IPS-18a (cell line): ENCODE results near the gene RRP12.

ENCODE experiments used
- H3K27ac ChIP-seq: one replicate; pipeline ENCODE4 v1.5.1; 2013; ENCODE audit warnings: low read length
- H3K27me3 ChIP-seq: one replicate; pipeline ENCODE4 v1.6.1; 2013; ENCODE audit warnings: mild to moderate bottlenecking, low read length; ENCODE audit not compliant: control insufficient read depth, insufficient read depth
- H3K36me3 ChIP-seq: one replicate; pipeline ENCODE4 v1.6.1; 2013; ENCODE audit warnings: low read depth, low read length; ENCODE audit not compliant: control insufficient read depth
- H3K4me1 ChIP-seq: one replicate; pipeline ENCODE4 v1.6.1; 2013; ENCODE audit warnings: low read depth, low read length; ENCODE audit not compliant: control insufficient read depth
- H3K4me3 ChIP-seq: one replicate; pipeline ENCODE4 v1.5.1; 2013; ENCODE audit warnings: low read length
- H3K9ac ChIP-seq: one replicate; pipeline ENCODE4 v1.6.1; 2013; ENCODE audit warnings: mild to moderate bottlenecking, low read length, moderate library complexity
- H3K9me3 ChIP-seq: one replicate; pipeline ENCODE4 v1.6.1; 2013; ENCODE audit warnings: low read depth, low read length; ENCODE audit not compliant: control insufficient read depth

RRP12 gene

GRCh38 chr10:97404044-97404443 is 2.9 kb upstream of the RRP12 start:
- Histone ChIP-seq H3K27me3 (no peaks in the 10 kb centered on the region), H3K27ac (no peak overlapping the region), H3K9ac (no peak overlapping the region), H3K4me1 (peaks cover 5% of the 10 kb centered on the region), H3K36me3 (no peaks in the 10 kb centered on the region), H3K9me3 (no peaks in the 10 kb centered on the region), H3K4me3 (no peak overlapping the region)

DNA sequence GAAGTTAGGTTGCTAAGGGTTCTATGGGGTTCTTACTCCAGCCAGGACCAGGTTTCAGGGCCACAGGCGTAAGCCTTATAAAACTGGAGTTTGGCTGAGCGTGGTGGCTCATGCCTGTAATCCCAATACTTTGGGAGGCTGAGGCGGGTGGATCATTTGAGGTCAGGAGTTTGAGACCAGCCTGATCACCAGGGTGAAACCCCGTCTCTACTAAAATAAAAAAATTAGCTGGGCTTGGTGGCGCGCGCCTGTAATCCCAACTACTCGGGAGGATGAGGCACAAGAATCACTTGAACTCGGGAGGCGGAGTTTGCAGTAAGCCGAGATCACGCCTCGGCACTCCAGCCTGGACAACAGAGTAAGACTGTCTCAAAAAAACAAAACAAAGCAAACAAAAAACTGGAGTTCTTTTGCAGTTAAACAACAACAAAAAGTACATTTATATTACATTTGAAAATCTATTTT is 347 bp upstream of the RRP12 start:
- Histone ChIP-seq H3K4me3 (peak overlapping the region; percentile 94), H3K36me3 (peaks cover 6% of the 10 kb centered on the region), H3K27ac (peak overlapping the region; percentile 88), H3K4me1 (peaks cover 5% of the 10 kb centered on the region), H3K9me3 (no peaks in the 10 kb centered on the region), H3K9ac (peak overlapping the region; percentile 81), H3K27me3 (no peaks in the 10 kb centered on the region)

DNA sequence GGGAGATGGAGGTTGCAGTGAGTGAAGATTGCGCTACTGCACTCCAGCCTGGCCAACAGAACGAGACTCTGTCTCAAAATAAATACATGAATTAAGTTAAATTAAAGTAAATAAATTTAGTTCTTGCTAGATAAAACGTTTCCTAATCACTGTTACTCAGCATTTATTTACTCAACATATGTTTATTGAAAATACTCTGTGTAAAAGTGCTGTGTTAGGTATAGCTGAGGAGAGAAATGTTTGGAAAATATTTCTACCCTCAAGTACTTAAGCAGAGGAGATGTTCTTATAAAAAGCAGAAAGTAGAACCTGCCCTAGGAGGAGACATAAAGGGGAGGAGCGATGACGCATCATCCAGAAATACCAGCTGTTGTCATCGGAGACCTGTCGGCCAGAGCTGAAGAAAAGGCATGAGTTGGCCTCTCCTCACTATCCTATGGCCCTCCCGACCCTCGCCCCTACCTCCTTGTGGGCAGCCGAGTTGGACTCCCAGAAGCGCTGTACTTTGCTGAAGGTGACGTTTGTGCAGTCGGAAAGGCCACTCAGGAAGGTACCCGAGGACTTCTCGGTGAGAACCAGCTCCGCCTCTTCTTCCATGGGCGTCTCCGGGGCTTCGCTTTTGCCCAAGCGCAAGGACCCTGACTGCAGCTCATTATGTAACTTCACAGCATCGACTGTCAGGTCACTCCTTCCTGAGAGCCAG is 1.1 kb downstream of the RRP12 start:
- no peak overlapping the region for H3K27ac ChIP-seq
- H3K9ac ChIP-seq, result peak overlapping the region; percentile 81
- H3K36me3 ChIP-seq, result peaks cover 15% of the 10 kb centered on the region
- H3K4me1 ChIP-seq, result peaks cover 5% of the 10 kb centered on the region
- peak overlapping the region; percentile 94 for H3K4me3 ChIP-seq
- H3K27me3 ChIP-seq, result no peaks in the 10 kb centered on the region
- H3K9me3 ChIP-seq, result no peaks in the 10 kb centered on the region

GRCh38 chr10:97396056-97396455 is 5.1 kb downstream of the RRP12 start:
- H3K27me3 ChIP-seq, result no peaks in the 10 kb centered on the region
- no peak overlapping the region for H3K27ac ChIP-seq
- H3K4me3 ChIP-seq, result no peak overlapping the region
- peaks cover 33% of the 10 kb centered on the region for H3K36me3 ChIP-seq
- peaks cover 5% of the 10 kb centered on the region for H3K4me1 ChIP-seq
- no peak overlapping the region for H3K9ac ChIP-seq
- H3K9me3 ChIP-seq, result no peaks in the 10 kb centered on the region

DNA sequence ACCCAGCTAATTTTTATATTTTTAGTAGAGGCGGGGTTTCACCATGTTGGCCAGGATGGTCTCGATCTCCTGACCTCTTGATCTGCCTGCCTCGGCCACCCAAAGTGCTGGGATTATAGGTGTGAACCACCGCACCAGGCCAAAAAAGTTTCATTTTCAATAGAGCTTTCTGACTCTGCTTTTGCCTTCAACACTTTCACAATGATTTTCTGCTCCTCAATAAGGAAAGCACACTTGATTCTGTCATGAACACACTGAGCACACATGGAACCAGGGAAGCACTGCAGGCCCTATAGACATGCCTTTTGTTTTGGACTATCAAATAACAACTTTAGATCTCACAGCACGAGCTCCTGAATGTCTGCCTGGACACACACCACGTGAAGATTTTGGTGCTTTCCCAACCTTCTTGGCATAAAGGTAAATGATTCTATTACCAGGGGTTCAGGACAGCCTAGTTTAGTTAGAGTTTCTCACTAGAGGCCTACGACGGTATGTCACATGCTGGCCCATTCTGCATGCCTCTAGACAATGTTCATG is 8.0 kb downstream of the RRP12 start:
- Histone ChIP-seq H3K27ac (no peak overlapping the region), H3K4me3 (no peak overlapping the region), H3K9me3 (no peaks in the 10 kb centered on the region), H3K9ac (no peak overlapping the region), H3K4me1 (no peaks in the 10 kb centered on the region), H3K27me3 (no peaks in the 10 kb centered on the region), H3K36me3 (peaks cover 56% of the 10 kb centered on the region)

GRCh38 chr10:97390091-97390490 is 11.0 kb downstream of the RRP12 start:
- Histone ChIP-seq H3K27me3 (no peaks in the 10 kb centered on the region), H3K36me3 (peaks cover 62% of the 10 kb centered on the region), H3K9ac (no peak overlapping the region), H3K27ac (no peak overlapping the region), H3K9me3 (no peaks in the 10 kb centered on the region), H3K4me1 (no peaks in the 10 kb centered on the region), H3K4me3 (no peak overlapping the region)

- Histone ChIP-seq H3K4me1 (no peaks in the 10 kb centered on the region), H3K36me3 (peaks cover 55% of the 10 kb centered on the region), H3K27ac (no peak overlapping the region)
These were observed 13.0 kb downstream of the RRP12 start for GRCh38 chr10:97388152-97388551.

DNA sequence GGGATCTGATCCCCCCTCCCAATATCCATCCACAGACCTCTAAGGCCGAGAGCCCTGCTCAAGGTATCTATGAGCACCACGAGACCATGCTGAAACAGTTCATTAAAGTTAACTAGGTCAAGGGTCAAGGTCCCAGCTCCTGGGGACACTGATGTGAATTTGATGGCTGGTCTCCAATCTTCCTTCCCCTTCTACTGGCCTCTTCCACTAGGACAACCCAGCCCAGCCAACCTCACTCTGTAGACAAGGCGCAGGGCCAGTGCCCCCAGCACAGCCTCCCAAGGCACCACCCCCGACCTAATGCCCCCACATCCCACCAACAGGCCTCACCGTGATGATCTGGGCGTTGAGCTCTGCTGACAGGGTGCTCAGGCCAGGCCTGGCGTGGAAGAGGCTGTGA is 15.6 kb downstream of the RRP12 start:
- Histone ChIP-seq H3K27ac (no peak overlapping the region), H3K4me3 (no peak overlapping the region), H3K9ac (no peak overlapping the region), H3K4me1 (no peaks in the 10 kb centered on the region), H3K36me3 (peaks cover 61% of the 10 kb centered on the region), H3K27me3 (no peaks in the 10 kb centered on the region), H3K9me3 (no peaks in the 10 kb centered on the region)

More at GRCh38 chr10:97388152-97388551, 13.0 kb downstream of the RRP12 start:
- Histone ChIP-seq H3K4me3 (no peak overlapping the region), H3K9ac (no peak overlapping the region), H3K27me3 (no peaks in the 10 kb centered on the region), H3K9me3 (no peaks in the 10 kb centered on the region)

- no peak overlapping the region for H3K27ac ChIP-seq
- H3K27me3 ChIP-seq, result no peaks in the 10 kb centered on the region
- no peaks in the 10 kb centered on the region for H3K9me3 ChIP-seq
- H3K36me3 ChIP-seq, result peaks cover 58% of the 10 kb centered on the region
- H3K9ac ChIP-seq, result no peak overlapping the region
- H3K4me3 ChIP-seq, result no peak overlapping the region
- no peaks in the 10 kb centered on the region for H3K4me1 ChIP-seq
These were observed 16.5 kb downstream of the RRP12 start for GRCh38 chr10:97384641-97385040.

GRCh38 chr10:97384156-97384555 is 17.0 kb downstream of the RRP12 start:
- H3K36me3 ChIP-seq, result peaks cover 59% of the 10 kb centered on the region
- H3K9ac ChIP-seq, result no peak overlapping the region
- H3K27me3 ChIP-seq, result no peaks in the 10 kb centered on the region
- no peaks in the 10 kb centered on the region for H3K9me3 ChIP-seq
- no peaks in the 10 kb centered on the region for H3K4me1 ChIP-seq
- no peak overlapping the region for H3K27ac ChIP-seq
- H3K4me3 ChIP-seq, result no peak overlapping the region

GRCh38 chr10:97383159-97383558 is 18.0 kb downstream of the RRP12 start:
- Histone ChIP-seq H3K27me3 (no peaks in the 10 kb centered on the region), H3K4me1 (no peaks in the 10 kb centered on the region), H3K36me3 (peaks cover 57% of the 10 kb centered on the region), H3K9ac (no peak overlapping the region), H3K9me3 (no peaks in the 10 kb centered on the region), H3K4me3 (no peak overlapping the region), H3K27ac (no peak overlapping the region)

- no peaks in the 10 kb centered on the region for H3K9me3 ChIP-seq
- H3K27me3 ChIP-seq, result no peaks in the 10 kb centered on the region
- peaks cover 51% of the 10 kb centered on the region for H3K36me3 ChIP-seq
- no peak overlapping the region for H3K9ac ChIP-seq
- H3K27ac ChIP-seq, result no peak overlapping the region
- H3K4me3 ChIP-seq, result no peak overlapping the region
- no peaks in the 10 kb centered on the region for H3K4me1 ChIP-seq
These were observed 19.5 kb downstream of the RRP12 start for GRCh38 chr10:97381626-97382025.
